HG03196 (cell line): Measurements from ENCODE around the gene CDR2L.
A peak's percentile ranks its signal among the peaks of the same experiment; 100 is the strongest.
"Not testable (repeated sequence)": the region's sequence is repeated elsewhere in the genome, so short reads cannot be mapped to it uniquely, and the experiment has no call there.

ENCODE experiments used
- ATAC-seq: cut with Tn5 transposase; IDR thresholded peaks from one replicate; pipeline ENCODE4 v1.9.1; 2021; ENCODE audit not compliant: unreplicated experiment

The CDR2L gene

GRCh38 chr17:75036643-75037268 is 49.3 kb downstream of the CDR2L start:
- ATAC-seq: no peak

GRCh38 chr17:75039238-75039637 is 51.8 kb downstream of the CDR2L start:
- no peak for ATAC-seq

DNA sequence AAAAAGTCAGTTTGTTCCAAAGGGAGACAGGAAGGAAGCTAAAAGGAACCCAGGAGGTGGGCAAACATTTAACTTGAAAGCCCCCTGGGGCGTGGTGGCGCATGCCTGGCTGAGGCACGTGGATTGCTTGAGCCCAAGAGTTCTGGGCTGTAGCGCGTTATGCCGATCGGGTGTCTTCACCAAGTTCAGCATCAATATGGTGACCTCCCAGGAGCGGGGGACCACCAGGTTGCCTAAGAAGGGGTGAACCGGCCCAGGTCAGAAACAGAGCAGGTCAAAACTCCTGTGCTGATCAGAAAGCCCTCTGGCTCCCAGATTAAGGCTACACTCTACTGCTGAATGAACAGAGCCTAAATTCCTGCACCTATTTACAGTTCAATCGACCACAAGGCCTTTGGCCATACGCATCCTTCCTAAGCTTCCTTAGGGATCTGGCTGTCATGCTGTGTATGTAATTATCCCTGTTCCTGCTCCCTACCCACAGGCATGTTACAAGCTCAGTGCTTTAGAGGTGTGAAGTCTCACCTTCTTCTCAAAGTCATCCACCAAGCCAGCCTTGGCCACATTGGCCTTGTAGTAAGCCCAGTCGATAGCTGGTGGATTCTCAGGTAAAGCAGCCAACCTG is 54.3 kb downstream of the CDR2L start:
- ATAC-seq: no peak

DNA sequence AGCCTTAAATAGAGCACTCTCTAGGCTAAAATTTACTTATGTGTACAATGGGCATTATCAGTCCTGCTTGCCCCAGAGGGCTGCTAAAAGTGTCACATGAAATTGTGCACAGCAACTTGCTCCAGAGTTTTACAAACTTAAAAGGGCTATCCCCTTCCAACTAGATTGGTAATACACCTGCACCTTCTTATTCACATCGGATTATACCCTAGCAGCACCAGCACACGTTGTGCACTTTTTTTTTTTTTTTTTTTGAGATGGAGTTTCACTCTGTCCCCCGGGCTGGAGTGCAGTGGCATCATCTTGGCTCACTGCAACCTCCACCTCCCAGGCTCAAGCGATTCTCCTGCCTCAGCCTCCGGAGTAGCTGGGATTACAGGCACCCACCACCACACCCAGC is 56.4 kb downstream of the CDR2L start:
- ATAC-seq: not testable (repeated sequence)

- ATAC-seq: no peak
Observed at GRCh38 chr17:75044716-75045115, 57.3 kb downstream of the CDR2L start.

GRCh38 chr17:75045946-75046406 is 58.5 kb downstream of the CDR2L start:
- ATAC-seq: not testable (repeated sequence)

GRCh38 chr17:75046407-75047289 is 59.2 kb downstream of the CDR2L start, which contains the start of the genes ATP5PD and KCTD2:
ATP5PD (minus strand) TSS chr17:75046969; CDS start chr17:75042650, 4,319 bp downstream.
KCTD2 (plus strand) TSS chr17:75047225; CDS start chr17:75047251, 26 bp downstream.
- ATAC-seq: peak; percentile 93

DNA sequence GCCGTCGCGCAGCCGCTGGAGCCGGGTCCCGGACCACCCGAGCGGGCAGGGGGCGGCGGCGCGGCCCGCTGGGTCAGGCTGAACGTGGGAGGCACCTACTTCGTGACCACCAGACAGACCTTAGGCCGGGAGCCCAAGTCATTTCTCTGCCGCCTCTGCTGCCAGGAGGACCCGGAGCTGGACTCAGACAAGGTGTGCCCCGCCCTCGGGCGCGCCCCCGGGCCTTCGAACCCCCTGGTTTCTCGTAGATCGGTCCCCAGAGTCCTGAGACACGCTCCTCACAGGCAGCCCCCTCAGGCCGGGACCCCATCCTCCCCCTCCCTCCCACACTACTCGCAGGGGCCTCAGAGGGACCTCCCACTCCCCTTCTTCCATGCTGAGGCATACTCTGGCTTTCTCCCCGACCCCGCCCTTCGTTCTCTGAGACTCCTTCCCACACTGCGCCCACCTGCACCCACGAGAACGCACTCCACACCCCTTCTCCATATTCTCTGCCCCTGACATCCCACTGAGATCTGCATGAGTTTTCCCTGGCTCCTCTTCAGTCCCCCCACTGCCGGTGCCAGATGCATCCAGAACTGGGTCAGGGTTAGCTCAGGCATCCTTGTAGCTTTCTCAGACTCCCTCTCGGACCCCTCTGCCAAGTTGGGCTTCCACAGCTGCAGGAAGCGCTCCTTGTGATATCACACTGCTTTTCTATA is 60.1 kb downstream of the CDR2L start:
- ATAC-seq: peak; percentile 14

GRCh38 chr17:75048249-75048878 is 60.9 kb downstream of the CDR2L start:
- ATAC-seq: no peak

DNA sequence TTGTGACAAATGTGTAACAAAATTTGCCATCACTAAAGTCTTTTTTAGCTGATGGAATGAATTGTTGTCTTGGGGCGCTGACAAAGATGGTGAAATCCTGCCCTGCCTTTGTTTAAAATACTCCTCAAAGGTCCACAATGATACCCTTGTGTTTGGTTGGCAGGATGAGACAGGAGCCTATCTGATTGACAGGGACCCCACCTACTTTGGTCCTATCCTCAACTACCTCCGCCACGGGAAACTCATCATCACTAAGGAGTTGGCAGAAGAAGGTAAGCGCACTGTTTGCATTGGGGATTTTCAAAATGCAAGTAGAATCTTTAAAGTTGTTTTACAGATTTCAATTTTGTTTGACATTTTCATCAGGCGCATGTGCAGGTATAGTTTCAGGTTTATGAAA is 61.6 kb downstream of the CDR2L start:
- ATAC-seq: no peak

- no peak for ATAC-seq
Observed at GRCh38 chr17:75049706-75050105, 62.3 kb downstream of the CDR2L start.

DNA sequence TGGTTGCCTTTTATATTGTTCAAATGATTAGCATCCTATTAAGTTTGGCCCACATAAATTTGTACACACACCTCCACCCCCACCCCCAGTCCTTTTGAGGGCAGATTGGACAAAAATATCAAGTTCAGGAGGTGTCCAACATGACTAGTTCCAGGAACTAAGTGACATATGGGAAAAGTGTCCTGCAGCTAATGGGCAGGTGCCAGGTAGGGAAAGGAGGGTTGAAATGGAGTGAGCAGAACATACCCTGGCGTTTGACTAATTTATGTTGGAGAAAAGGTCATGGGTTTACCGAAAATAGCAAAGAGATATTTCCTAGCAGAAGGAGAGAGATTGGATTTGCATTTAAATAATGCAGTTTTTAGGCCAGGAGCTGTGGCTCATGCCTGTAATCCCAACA is 64.5 kb downstream of the CDR2L start:
- ATAC-seq: no peak
